Epithelial cell of esophagus (primary cell): ENCODE measurements around the gene ARHGAP15.

ENCODE experiments used
- DNase-seq: peaks from one replicate; pipeline ENCODE4 v3.0.0; 2010; ENCODE audit warnings: low read depth
- H3K4me3 ChIP-seq: 2 replicates; pipeline ENCODE4 v1.5.1; 2011; ENCODE audit warnings: mild to moderate bottlenecking, low read length, control low read depth
- CTCF ChIP-seq: IDR thresholded peaks from 2 replicates; pipeline ENCODE4 v1.5.1; 2011; ENCODE audit warnings: low read depth, mild to moderate bottlenecking, low read length, control low read depth, inconsistent platforms; ENCODE audit not compliant: insufficient read depth; ENCODE audit errors: missing control alignments

The ARHGAP15 gene

GRCh38 chr2:143607231-143608062 lies 478.2 kb downstream of the ARHGAP15 start:
- no peak for TF ChIP-seq CTCF
- H3K4me3 ChIP-seq: no peak overlapping the region
- no peak for DNase-seq

- H3K4me3 ChIP-seq: no peak overlapping the region
- no peak for TF ChIP-seq CTCF
- no peak for DNase-seq
Observed at GRCh38 chr2:143608063-143608423, 478.8 kb downstream of the ARHGAP15 start.

GRCh38 chr2:143608758-143609157 lies 479.5 kb downstream of the ARHGAP15 start:
- H3K4me3 ChIP-seq: no peak overlapping the region
- no peak for TF ChIP-seq CTCF
- DNase-seq: no peak

- H3K4me3 ChIP-seq: no peak overlapping the region
- TF ChIP-seq CTCF: no peak
- no peak for DNase-seq
Observed at GRCh38 chr2:143611336-143611735, 482.1 kb downstream of the ARHGAP15 start.

- no peak for TF ChIP-seq CTCF
- peak; percentile 7 for DNase-seq
- H3K4me3 ChIP-seq: no peak overlapping the region
Observed at GRCh38 chr2:143615562-143615961, 486.3 kb downstream of the ARHGAP15 start.

- TF ChIP-seq CTCF: no peak
- H3K4me3 ChIP-seq: no peak overlapping the region
- no peak for DNase-seq
Observed at GRCh38 chr2:143616452-143616851, 487.2 kb downstream of the ARHGAP15 start.
